Stimulated activated naive CD8-positive, alpha-beta T cell treated with anti-CD3 and anti-CD28 coated beads, Interleukin-15, Interleukin-2, amounts not matched to agents 100 U/mL and 50 U/mL, for 24 hours (primary cell): Measurements from ENCODE around the gene MSH4.
A peak's percentile ranks its signal among the peaks of the same experiment; 100 is the strongest.
"Not testable (repeated sequence)": the region's sequence is repeated elsewhere in the genome, so short reads cannot be mapped to it uniquely, and the experiment has no call there.

Source experiments
- ATAC-seq: fragments of 150-1000 bp; cut with Tn5 transposase; one replicate; pipeline ENCODE4 v1.10.0; 2021
- DNase-seq: peaks from one replicate; pipeline ENCODE4 v3.0.0; 2021

Gene MSH4

DNA sequence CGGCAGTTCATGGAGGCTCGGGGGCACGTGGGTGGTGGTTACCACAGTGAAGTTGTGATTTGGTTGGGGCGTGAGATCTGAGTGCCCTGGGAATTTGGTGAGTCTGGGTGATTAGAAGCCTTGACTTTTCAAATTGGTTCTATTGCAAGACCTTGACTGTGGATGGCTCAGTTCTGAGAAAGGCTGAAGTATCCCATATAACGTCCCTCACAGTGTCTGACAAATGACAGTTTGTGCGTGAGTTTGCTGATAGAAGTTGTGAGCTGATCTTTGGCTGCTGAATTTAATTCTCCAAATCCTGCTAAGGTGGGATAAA is 549 bp downstream of the MSH4 start:
- ATAC-seq (peak; percentile 38), DNase-seq (no peak)

DNA sequence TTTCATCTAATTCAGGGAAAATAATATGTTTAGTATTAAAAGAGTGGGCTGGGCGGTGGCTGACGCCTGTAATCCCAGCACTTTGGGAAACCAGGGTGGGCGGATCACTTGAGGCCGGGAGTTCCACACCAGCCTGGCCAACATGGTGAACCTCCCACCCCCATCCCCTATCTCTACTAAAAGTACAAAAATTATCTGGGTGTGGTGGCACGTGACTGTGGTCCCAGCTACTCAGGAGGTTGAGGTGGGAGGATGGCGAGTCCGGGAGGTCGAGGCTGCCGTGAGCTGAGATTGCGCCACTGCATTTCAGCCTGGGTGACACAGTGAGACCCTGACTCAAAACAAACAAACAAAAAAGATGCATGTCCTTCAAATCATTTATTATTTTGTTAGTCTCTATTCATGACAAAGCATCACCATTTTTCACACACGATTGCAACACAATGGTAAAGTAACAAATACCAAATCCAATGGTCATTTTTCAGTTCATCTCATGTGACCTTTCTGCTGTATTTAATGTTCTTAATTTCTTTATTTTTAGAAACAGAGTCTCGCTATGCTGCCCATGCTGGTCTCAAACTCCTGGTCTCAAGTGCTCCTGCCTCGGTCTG is 1.0 kb downstream of the MSH4 start:
- no peak for ATAC-seq
- peak; percentile 17 for DNase-seq

DNA sequence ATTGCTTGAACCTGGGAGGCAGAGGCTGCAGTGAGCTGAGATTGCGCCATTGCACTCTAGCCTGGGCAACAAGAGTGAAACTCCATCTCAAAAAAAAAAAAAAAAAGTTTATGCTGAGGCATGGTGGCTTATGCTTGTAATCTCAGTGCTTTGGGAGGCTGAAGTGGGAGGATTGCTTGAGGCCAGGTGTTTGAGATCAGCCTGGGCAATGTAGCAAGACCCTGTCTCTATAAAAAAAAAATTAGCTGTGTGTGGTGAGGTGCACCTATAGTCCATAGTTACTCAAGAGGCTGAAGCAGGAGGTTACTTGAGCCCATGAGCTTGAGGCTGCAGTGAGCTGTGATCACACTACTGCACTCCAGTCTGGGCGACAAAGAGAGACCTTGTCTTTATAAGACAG is 4.8 kb downstream of the MSH4 start:
- DNase-seq, result not testable (repeated sequence)

DNA sequence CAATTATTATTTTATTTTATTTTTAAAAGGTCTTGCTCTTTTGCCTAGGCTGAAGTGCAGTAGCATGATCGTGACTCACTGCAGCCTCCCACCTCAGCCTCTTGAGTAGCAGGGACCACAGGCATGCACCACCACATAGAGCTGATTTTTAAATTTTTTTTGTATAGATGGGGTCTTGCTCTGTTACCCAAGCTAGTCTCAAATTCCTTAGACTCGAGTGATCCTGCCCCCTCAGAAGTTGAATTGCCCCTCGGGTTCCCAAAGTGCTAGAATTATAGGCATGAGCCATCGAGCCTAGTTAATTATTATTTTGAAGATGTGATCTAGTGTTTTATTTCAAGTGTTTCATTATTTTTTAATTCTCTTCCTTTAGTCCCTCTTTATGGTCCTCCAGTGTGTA is 12.2 kb downstream of the MSH4 start:
- no peak for DNase-seq
- ATAC-seq, result no peak

More for the DNA sequence above, 4.8 kb downstream of the MSH4 start:
- ATAC-seq, result not testable (repeated sequence)

DNA sequence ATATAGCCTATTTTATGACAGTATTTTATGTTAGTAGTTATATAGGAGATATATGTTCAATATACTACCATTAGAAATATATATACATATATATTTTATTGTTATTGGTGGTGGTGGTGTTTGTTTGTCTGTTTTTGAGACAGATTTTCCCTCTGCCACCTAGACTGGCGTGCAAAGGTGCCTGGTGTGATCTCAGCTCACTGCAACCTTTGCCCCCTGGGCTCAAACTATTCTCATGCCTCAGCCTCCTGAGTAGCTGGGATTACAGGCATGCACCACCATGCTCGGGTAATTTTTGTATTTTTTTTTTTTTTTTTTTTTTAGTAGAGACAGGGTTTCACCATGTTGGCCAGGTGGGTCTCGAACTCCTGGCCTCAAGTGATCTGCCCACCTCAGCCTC is 13.4 kb downstream of the MSH4 start:
- DNase-seq, ATAC-seq: not testable (repeated sequence)

DNA sequence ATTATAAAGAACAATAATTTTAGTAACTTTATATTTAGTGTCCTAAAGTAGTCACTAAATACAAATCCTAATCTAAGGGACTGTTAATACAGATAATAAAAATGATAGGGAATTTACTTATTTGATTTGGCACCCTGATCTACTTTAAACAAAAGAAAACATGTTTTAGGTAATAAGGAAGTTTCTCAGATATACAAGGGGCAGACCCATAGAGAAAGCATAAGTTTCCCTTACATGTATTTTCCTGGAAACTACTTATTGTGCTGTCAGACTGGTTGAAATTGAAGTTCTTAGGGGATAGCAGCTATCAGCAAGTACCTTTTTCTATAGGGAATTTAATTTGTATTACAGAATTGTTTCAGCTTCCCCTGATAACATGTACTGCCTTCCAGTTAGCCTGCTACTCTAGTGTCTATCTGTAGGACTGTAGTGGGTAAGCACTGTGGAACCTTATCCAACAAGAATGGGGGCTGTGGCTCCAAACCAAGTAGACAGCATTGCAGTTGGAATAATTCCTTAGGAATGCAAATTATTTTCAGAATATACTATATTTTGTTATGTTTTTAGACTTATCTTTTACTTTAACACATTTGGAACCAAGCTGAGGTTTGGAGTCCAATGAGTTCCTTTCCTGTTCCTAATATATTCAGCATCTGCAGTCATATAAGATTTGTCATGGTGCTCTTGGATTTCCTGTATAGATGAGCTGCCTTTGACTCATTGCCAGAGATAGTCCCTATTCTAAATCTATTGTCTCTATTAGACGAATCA is 14.7 kb downstream of the MSH4 start:
- DNase-seq, result no peak
- ATAC-seq, result no peak

DNA sequence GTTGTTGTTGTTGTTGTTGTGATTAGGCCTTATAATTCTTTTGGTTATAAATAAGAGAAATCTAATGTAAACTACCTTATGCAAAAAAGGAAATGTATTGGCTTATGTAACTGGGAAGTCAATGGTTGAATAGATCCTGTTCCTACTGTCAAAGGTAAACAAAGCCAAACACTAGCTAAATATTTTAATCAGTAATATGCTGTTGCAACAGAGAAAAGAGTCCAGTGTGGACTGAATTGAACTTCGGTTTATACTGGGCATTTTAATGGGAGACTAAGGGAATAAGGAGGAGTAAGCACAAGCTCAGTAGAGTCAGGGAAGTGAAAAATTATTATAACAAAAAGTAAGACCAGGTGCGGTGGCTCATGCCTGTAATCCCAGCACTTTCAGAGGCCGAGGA is 15.4 kb downstream of the MSH4 start:
- DNase-seq (no peak), ATAC-seq (no peak)

DNA sequence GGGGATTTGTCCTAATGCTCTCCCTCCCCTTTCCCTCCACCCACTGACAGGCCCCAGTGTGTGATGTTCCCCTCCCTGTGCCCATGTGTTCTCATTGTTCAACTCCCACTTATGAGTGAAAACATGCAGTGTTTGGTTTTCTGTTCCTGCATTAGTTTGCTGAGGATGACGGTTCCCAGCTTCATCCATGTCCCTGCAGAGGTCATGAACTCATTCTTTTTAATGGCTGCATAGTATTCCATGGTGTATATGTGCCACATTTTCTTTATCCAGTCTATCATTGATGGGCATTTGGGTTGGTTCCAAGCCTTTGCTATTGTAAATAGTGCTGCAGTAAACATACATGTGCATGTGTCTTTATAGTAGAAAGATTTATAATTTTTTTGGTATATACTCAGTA is 26.9 kb downstream of the MSH4 start:
- not testable (repeated sequence) for ATAC-seq, DNase-seq

DNA sequence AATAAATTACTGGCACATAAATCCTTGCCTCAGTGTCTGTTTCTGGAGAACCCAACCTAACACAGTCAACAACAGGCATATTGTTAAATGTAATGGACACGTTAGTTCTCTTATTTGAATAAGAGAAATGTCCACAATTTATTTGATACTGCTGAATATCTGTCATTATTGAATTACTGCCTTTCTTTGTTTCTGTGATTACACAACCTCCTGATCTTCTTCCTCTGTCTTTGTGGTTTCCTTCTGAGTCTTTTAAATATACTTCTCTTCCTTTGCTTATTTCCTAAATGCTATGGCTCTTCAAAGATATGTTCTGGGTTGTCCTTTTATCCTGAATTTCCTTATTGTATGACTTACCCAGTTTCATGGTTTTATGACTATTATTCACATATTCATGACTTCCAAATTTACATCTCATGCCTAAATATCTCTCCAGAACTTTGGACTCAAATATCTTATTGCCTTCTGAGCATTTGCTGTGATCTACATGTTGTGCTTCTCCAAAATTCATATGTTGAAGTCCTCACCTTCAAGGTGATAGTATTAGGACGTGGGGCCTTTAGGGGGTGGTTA is 39.9 kb downstream of the MSH4 start:
- ATAC-seq, result no peak
- no peak for DNase-seq

DNA sequence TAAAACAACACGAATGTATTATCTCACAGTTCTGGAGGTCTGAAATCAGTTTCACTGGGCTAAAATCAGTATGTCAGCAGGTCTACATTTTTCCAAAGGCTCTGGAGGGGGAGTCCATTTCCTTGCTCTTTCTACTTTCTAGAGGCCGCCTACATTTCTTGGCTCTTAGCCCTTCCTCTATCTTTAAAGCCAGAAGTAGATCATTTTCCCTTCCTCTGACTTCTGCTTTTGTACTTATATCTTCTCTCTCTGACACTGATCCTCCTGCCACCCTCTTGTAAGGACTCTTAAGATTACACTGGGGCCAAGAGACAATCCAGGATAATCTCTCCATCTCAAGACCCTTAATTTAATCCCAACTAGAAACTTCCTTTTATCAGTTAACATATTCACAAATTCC is 41.4 kb downstream of the MSH4 start:
- DNase-seq (no peak), ATAC-seq (no peak)

DNA sequence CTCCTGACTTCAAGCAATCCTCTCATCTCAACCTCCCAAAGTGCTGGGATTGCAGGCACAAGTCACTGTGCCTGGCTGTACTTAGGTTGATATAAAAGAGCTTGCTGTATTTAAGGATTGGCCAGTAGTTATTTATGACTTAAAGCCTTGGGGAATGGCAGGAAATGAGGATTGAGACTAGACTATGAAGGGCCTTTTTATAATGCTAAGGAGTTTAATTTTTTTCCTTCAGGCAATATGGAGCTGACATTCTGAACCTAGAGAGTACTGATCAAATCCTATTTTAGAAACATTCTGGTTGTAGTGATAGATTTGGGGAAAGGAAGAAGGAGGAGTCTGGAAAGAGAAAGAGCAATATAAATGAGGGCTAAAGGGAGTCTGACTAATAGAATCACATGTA is 44.7 kb downstream of the MSH4 start:
- DNase-seq, result no peak
- no peak for ATAC-seq

DNA sequence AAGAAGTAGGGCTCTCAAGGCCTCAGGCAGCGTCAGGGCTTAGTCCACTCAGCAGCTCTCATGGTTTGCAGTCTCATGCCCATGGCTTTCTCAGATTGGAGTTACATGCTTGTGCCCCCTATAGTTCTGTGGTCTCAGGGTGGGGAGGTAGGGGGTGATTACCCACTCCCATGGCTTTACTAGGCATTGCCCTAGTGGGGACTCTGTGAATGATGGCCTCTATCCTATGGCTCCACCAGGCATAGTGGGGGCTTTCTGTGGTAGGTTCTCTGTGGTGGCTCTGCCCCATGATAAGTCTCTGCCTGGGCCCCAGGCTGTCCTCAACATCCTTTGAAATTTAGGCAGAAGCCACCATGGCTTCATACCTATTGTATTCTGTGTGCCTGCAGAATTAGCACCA is 48.9 kb downstream of the MSH4 start:
- DNase-seq (no peak), ATAC-seq (no peak)

DNA sequence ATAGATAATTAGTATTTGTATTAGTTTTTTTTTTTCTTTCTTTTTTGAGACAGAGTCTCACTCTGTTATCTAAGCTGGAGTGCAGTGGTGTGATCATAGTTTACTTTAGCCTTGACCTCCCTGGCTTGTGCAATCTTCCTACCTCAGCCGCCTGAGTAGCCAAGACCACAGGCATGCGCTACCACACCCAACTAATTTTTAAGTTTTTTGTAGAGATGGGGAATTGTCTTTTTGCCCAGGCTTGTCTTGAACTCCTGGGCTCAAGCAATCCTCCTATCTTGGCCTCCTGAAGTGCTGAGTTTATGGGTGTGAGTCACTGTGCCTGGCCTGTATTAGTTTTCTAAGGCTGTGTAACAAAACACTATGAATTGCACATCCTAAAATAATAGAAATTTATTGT is 58.3 kb downstream of the MSH4 start:
- DNase-seq, result no peak

DNA sequence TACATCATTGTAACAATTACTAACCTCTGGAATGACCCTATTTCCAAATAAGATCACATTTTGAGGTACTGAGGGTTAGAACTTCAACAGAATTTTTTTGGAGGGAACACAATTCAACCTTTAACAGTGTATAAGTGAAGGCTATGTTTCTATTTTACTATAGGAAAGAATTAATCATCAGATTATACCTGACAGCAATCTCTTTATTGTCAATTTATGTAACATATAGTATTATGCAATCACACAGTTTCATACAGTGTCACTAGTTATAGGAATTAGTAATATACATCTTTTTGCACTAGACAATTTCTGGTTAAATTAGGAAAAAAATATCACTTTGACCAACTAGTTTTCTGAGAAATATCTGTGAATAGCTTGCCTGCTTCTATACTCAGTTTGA is 59.1 kb downstream of the MSH4 start:
- no peak for DNase-seq
- no peak for ATAC-seq

More for the DNA sequence above, 58.3 kb downstream of the MSH4 start:
- ATAC-seq, result no peak

DNA sequence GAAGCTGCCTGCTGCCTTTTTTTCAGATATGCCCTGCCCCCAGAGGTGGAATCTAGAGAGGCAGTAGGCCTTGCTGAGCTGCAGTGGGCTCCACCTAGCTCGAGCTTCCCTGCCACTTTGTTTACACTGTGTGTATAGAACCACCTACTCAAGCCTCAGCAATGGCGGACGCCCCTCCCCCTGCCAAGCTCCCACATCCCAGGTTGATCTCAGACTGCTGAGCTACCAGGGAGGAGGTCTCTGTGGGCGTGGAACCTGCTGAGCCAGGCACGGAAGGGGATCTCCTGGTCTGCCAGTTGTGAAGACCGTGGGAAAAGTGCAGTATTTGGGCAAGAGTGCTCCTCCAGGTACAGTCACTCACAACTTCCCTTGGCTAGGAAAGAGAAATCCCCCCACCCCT is 65.1 kb downstream of the MSH4 start:
- ATAC-seq, result no peak

DNA sequence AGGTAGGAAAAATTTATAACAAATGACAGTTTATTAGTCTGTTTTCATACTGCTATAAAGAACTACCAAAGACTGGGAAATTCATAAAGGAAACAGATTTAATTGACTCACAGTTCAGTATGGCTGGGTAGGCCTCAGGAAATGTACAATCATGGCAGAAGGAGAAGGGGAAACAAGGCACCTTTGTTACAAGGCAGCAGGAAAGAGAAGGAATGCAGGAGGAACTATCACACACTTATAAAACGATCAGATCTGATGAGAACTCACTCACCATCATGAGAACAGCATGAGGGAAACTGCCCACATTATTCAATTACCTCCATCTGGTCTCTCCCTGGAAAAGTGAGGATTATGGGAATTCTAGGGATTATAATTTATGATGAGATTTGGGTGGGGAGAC is 74.3 kb downstream of the MSH4 start:
- ATAC-seq, result no peak
- DNase-seq, result no peak

More for the DNA sequence above, 65.1 kb downstream of the MSH4 start:
- no peak for DNase-seq

DNA sequence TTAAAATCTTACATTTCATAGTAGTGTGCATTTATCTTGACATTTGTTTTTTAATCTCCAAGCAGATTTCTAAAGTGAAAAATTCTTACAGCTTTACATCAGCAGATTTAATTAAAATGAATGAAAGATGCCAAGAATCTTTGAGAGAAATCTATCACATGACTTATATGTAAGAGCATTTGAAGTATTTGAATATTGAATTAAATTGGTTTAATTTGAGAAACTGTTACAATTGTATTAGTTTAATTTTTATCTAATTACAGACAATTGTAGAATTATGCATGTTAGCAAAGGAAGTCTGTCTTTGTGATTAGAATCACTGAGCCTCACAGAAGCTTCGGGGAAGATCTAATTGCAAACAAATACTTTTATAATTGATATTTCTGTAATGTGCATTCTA is 83.3 kb downstream of the MSH4 start:
- no peak for ATAC-seq
- DNase-seq, result no peak

DNA sequence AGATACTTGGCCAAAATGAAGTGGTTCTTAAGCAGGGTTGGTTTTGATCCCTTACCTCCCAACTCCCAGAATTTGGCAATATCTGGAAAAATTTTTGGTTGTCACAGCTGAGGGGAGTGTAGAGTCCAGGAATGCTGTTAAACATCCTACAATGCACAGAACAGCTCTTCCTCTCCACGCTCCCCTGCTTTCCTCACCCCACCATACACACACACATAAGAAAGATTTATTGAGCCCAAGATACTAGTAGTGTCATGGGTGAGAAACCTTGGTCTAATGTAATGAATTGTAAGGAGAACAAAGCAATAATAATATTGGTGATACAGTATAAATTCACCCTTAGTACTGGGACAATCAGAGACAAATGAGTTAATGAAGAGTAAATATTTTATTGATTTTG is 87.8 kb downstream of the MSH4 start:
- ATAC-seq, result no peak
- no peak for DNase-seq

DNA sequence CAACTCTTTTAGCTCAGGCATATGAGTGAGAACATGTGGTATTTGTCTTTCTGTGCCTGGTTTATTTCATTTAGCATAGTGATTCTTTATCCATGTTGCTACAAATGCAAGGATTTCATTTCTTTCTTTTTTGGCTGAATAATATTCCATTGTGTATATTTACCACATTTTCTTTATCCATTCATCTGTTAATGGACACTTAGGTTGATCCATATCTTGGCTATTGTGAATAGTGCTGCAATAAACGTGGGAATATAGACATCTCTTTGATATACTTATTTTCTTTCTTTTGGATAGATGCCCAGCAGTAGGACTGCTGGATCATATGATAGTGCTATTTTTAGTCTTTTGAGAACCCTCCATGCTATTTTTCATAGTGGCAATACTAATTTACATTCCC is 104.7 kb downstream of the MSH4 start:
- no peak for ATAC-seq
- DNase-seq, result no peak

DNA sequence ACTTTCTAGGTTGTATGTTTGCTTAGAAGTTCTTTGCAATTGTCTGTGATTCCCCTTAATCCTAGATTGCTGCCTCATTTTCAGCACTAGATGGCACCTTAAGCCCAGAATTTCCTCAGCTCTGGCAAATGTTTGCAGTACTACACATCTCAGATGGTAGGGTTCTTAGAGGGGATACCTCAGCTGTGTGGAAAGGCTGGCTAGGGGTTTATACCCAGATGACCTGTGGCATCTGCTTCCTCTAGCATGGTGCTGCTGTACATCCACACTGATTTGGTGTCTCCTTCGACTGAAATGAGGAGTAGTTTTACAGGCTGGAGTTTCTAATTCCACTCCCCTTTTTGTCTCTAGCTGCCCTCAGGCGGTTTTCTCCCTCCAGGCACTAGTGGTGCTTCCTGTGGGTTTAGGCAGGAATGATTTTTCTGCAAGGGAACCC is 112.1 kb downstream of the MSH4 start:
- DNase-seq (no peak), ATAC-seq (no peak)

DNA sequence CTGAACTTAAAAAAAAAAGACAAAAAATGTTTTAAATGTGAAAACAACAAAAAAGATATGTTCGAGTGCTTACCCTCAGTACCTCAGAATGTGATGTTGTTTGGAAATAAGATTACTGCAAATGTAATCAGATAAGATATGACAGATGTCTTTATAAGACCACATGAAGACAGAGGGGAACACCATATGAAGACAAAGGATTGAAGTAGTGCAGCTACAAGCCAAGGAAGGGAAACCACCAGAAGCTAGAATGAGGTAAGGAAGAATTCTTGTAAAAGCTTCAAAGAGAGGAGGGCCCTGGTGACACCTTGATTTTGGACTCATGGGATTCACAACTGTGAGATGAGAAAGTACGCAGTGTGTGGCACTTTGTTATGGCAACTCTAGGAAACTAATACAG is 120.2 kb downstream of the MSH4 start:
- DNase-seq (no peak), ATAC-seq (no peak)

DNA sequence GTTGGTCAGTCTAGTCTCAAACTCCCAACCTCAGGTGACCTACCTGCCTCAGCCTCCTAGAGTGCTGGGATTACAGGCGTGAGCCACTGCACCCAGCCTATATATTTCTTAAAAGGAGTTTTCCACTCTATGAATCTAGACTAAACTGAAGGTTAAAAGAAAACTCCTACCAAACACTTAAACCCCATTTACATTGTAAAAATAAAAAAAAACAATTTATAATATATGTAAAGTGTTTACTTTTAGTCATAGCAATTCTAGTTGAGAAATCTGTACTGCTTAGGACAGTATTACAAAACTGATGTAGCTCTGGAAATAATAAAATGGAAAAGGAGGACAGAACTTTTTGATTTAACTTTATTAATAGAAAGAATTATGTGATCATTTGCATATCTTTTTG is 126.0 kb downstream of the MSH4 start:
- no peak for DNase-seq
- ATAC-seq, result no peak

DNA sequence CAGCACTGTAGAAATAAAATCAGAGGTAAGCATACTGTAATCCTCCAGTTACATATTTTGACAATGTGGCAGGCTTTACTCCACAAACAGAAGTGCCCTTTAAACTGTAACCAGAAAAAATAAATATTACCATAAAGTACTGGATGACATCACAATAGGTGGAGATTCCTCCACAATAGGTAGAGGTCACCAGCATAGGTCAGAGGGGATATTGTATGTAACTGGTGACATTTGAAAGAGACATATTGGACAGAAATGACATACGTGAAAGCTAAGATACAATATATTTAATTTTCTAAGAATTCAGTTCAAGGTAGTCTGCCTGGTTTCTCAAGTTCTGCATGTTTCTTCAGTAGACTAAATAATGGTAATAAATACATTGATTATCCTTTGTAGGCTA is 135.6 kb downstream of the MSH4 start, which contains the start of gene ASB17:
Gene ASB17, minus strand, starts transcription at position 101 of the 400 bp plus-strand sequence. CDS start 113 bp downstream, outside the sequence.
- DNase-seq (no peak), ATAC-seq (no peak)

DNA sequence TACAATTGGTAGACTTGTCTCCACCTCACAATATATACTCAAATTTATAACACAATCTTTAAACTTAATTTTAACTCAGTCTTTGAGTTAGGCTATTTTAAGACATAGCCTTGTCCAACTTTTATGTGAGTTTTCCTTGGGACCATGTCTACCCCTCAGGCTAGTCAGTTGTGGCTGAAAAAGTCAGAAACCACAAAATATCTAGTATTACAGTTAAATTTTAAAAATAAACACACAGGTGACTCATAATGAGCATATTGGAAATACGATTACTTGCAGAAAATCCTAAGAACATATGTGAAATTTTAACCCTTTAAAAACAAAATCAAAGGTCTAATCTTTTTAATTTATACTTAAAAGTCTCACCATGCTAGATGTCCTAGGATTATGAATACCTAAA is 140.4 kb downstream of the MSH4 start:
- no peak for DNase-seq
- no peak for ATAC-seq
